Esophagus muscularis mucosa (tissue), 4 donors: Measurements from ENCODE around the gene GPC6. TPM values are rescaled to one million over a fixed set of nuclear protein-coding genes. Genes with fewer than 3 reads are reported as not detected.

ENCODE experiments used
- DNase-seq: peaks from one replicate; pipeline ENCODE4 v3.0.0-alpha.2; 2017; ENCODE audit errors: extremely low spot score
- H3K27ac ChIP-seq, 4 donors: fragments of 200-600 bp; sonication (generic); replicated peaks in 1 of 4; 1 replicate in 3 of 4; 2 replicates in 1 of 4; pipeline ENCODE4 v1.5.1; 2016 to 2019; ENCODE audit warnings: mild to moderate bottlenecking in 1 of 4
- H3K27me3 ChIP-seq, 4 donors: fragments of 200-600 bp; sonication (generic); one replicate each; pipeline versions ENCODE4 v1.5.1 to v1.6.0; 2016 to 2019
- H3K36me3 ChIP-seq, 4 donors: fragments of 200-600 bp; sonication (generic); one replicate each; pipeline ENCODE4 v1.5.1; 2016 to 2019
- H3K4me1 ChIP-seq, 4 donors: fragments of 200-600 bp; sonication (generic); one replicate each; pipeline ENCODE4 v1.5.1; 2016 to 2019
- H3K4me3 ChIP-seq, 4 donors: fragments of 200-600 bp; sonication (generic); 1 replicate in 2 of 4; 2 replicates in 2 of 4; pipeline ENCODE4 v1.5.1; 2016 to 2019; ENCODE audit warnings: mild to moderate bottlenecking in 4 of 4, moderate library complexity in 1 of 4
- H3K9me3 ChIP-seq, 4 donors: fragments of 200-600 bp; sonication (generic); 1 replicate in 3 of 4; 2 replicates in 1 of 4; pipeline ENCODE4 v1.5.1; 2016 to 2019
- EP300 ChIP-seq: sonication (generic); formaldehyde crosslinking; IDR thresholded peaks from one replicate; pipeline ENCODE4 v1.6.1; 2017; ENCODE audit warnings: antibody characterized with exemption
- POLR2A ChIP-seq: fragments of 450-650 bp; IDR thresholded peaks from one replicate; pipeline ENCODE4 v1.6.1; 2017; ENCODE audit warnings: antibody characterized with exemption, moderate library complexity, mild to moderate bottlenecking, low read depth
- POLR2AphosphoS5 ChIP-seq, 2 donors: sonication (generic); formaldehyde crosslinking; IDR thresholded peaks; one replicate each; pipeline ENCODE4 v1.6.1; 2017; ENCODE audit warnings: antibody characterized with exemption in 2 of 2
- WGBS: methylation state at CpG from one replicate; pipeline ENCODE4 v1.1.5; 2018; 5-methylcytosine and 5-hydroxymethylcytosine counted together
- intact Hi-C: fragments of 100-400 bp; cut with DNase I; formaldehyde crosslinking; loops from one replicate; pipeline ENCODE4 v1.15.1; 2023
- total RNA-seq, 4 donors: library from RNA; depleted of rRNA; stranded (reverse); fragments of >200 nt; gene quantifications; one replicate each; pipeline versions ENCODE4 v1.1.0 to v1.2.1, GENCODE V29; 2016
- TF ChIP-seq, protein P1 (sequence below), 3 experiments: fragments of 200-600 bp in 2 of 3; fragments of 450-650 bp in 1 of 3; sonication (generic) in 2 of 3; IDR thresholded peaks; one replicate each; pipeline ENCODE4 v1.5.1; 2017 to 2019; ENCODE audit warnings: antibody characterized with exemption in 3 of 3, mild to moderate bottlenecking in 2 of 3, moderate library complexity in 1 of 3

GPC6 gene
- total RNA-seq, 4 donors from 2014 or later, result 6.5 to 17.2 (median 13.5) TPM

DNA sequence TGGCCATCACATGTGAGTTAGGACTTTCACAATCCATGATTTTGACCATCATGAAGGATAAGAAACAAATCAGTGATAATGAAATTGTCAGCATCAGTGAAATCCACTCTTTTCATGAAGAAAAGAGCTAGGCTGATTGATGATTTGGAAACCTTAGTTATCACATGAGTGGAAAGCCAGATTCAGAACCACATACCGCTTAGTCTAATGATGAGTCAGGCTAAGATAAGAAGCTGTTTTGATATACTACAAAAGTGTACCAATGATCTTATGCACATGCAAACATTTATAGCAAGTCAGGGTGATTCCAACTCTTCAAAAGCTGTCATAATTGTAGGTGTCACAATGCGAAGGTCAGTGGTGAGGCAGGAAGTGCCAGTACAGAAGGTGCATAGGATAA lies 519.3 kb downstream of the GPC6 start:
- H3K27me3 ChIP-seq, result no peaks in the 10 kb centered on the region
- no peak for DNase-seq
- intact Hi-C loops, result no loop called here
- H3K4me1 ChIP-seq, result no peaks in the 10 kb centered on the region
- no peak for TF ChIP-seq POLR2A
- H3K9me3 ChIP-seq, result no peaks in the 10 kb centered on the region
- no peaks in the 10 kb centered on the region for H3K36me3 ChIP-seq
- no peak overlapping the region for H3K27ac ChIP-seq
- WGBS, result 85% methylated on average over 2 of the region's 2 CpGs
- H3K4me3 ChIP-seq, result no peak overlapping the region

DNA sequence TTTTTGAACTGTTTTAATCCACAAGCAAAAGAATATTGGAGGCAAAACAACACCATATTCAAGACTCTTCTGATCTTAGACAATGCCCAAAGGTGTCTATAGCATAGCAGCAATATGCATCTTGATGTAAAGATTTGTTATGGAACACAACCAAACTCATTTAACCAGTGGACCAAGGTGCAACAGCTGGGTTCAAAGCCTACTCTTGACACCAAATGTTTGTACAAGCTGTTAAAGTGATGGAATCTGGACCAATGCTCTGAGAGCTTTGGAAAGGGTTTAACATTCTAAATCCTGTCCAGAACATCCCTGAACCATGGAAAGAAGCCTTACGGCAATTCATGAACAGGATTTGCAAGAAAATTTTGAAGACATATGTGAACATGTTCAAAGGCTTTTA lies 520.0 kb downstream of the GPC6 start:
- no peaks in the 10 kb centered on the region for H3K27me3 ChIP-seq
- intact Hi-C loops, result no loop called here
- H3K4me3 ChIP-seq, result no peak overlapping the region
- no peak overlapping the region for H3K27ac ChIP-seq
- H3K4me1 ChIP-seq, result no peaks in the 10 kb centered on the region
- TF ChIP-seq, protein P1, sequence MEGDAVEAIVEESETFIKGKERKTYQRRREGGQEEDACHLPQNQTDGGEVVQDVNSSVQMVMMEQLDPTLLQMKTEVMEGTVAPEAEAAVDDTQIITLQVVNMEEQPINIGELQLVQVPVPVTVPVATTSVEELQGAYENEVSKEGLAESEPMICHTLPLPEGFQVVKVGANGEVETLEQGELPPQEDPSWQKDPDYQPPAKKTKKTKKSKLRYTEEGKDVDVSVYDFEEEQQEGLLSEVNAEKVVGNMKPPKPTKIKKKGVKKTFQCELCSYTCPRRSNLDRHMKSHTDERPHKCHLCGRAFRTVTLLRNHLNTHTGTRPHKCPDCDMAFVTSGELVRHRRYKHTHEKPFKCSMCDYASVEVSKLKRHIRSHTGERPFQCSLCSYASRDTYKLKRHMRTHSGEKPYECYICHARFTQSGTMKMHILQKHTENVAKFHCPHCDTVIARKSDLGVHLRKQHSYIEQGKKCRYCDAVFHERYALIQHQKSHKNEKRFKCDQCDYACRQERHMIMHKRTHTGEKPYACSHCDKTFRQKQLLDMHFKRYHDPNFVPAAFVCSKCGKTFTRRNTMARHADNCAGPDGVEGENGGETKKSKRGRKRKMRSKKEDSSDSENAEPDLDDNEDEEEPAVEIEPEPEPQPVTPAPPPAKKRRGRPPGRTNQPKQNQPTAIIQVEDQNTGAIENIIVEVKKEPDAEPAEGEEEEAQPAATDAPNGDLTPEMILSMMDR (IDR thresholded peaks at IDR 0.05), result no peak
- TF ChIP-seq POLR2A (no peak), EP300 (no peak), POLR2AphosphoS5 (IDR thresholded peaks at IDR 0.05) (no peak)
- no peaks in the 10 kb centered on the region for H3K9me3 ChIP-seq
- 96% methylated on average over 1 of the region's 1 CpG for WGBS
- no peak for DNase-seq
- no peaks in the 10 kb centered on the region for H3K36me3 ChIP-seq

DNA sequence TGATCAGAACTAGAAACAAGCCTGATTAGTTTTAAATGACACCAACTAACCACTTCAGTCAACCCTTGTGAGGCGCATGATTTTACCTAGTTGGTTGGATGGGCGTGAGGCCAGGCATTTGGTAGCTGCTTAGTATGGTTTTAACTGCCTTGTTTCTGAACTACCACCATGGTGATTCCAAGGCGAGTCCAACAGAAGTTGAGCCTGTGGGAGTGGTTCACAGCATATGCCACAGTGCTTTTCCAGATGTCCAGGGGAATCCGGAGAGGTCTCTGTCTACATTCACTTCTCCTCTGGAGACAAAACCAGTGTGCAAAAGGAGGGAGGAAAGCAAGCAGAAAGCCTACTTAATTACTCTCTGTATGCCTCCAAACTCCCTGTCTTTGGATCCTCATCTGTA lies 524.1 kb downstream of the GPC6 start:
- Histone ChIP-seq H3K36me3 (no peaks in the 10 kb centered on the region), H3K27me3 (no peaks in the 10 kb centered on the region), H3K27ac (no peak overlapping the region), H3K9me3 (no peaks in the 10 kb centered on the region), H3K4me3 (no peak overlapping the region), H3K4me1 (no peaks in the 10 kb centered on the region)
- no peak for TF ChIP-seq POLR2A
- TF ChIP-seq, protein P1 (IDR thresholded peaks at IDR 0.05), result no peak
- no peak for DNase-seq
- intact Hi-C loops, result no loop called here
- 91% methylated on average over 4 of the region's 4 CpGs for WGBS

DNA sequence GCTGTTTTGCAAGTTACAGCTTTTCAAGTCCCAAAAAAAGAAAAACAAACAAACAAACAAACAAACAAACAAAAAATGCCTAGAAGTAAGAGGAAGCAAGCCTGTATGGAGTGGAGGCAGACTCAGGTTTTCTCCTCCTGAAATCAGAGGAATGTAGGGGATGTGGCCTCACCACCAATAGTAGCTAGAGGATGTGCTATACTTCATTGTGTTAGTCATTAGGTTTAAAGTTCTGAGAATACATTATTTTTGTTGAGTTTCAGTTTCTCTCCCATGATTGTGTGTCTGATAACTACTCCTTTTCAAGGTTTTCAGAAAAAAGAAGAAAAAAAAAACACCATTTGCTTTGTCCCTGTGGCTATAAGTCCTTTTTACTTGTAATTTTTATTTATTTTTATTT lies 524.5 kb downstream of the GPC6 start:
- Histone ChIP-seq H3K9me3 (no peaks in the 10 kb centered on the region), H3K36me3 (no peaks in the 10 kb centered on the region), H3K27ac (no peak overlapping the region), H3K4me1 (no peaks in the 10 kb centered on the region), H3K4me3 (no peak overlapping the region), H3K27me3 (no peaks in the 10 kb centered on the region)
- DNase-seq, result no peak
- no peak for TF ChIP-seq POLR2A
- TF ChIP-seq, protein P1 (IDR thresholded peaks at IDR 0.05), result no peak
- no peak for TF ChIP-seq POLR2AphosphoS5 (IDR thresholded peaks at IDR 0.05)
- no peak for TF ChIP-seq EP300
- intact Hi-C loops, result no loop called here

DNA sequence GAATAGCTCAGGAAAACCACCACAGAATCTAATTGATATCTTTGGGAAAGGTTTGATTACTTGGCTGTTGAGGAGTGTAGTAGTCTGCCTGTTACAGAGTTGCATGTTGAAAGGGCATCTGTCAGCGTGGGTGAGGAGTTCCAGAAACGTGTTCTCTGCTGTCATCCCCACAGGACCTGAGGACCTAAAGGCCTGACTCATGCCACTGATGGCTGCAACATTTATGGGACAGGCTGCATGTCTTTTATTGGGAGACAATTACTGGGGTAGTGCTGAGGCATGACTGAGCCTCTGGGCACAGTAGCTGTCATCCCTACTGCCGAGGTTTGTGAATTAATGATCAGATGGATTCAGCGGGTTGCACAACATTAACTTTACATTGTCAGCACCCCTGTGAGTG lies 525.9 kb downstream of the GPC6 start:
- TF ChIP-seq, protein P1 (IDR thresholded peaks at IDR 0.05), result no peak
- no peak for TF ChIP-seq POLR2A
- TF ChIP-seq POLR2AphosphoS5 (IDR thresholded peaks at IDR 0.05), result no peak
- TF ChIP-seq EP300, result no peak
- Histone ChIP-seq H3K27ac (no peak overlapping the region), H3K4me1 (no peaks in the 10 kb centered on the region), H3K27me3 (no peaks in the 10 kb centered on the region), H3K36me3 (no peaks in the 10 kb centered on the region), H3K4me3 (no peak overlapping the region), H3K9me3 (no peaks in the 10 kb centered on the region)
- DNase-seq, result no peak
- 73% methylated on average over 4 of the region's 4 CpGs for WGBS
- intact Hi-C loops, result no loop called here
